Thoracic aorta (tissue), 2 donors: ENCODE data around the gene ZNF516. TPM values are rescaled to one million over a fixed set of nuclear protein-coding genes. Genes with fewer than 3 reads are reported as not detected.

Experiments used
- ATAC-seq: fragments of 150-250 bp; one replicate; pipeline ENCODE4 v1.8.0; 2017; ENCODE audit warnings: low read depth; ENCODE audit not compliant: insufficient number of reproducible peaks, low FRiP score
- DNase-seq: peaks from one replicate; pipeline ENCODE4 v3.0.0-alpha.2; 2020; ENCODE audit warnings: low spot score
- H3K27ac ChIP-seq, 2 donors: fragments of 200-600 bp; sonication (generic); 1 replicate in 1 of 2; 2 replicates in 1 of 2; pipeline ENCODE4 v1.5.1; 2016; ENCODE audit warnings: mild to moderate bottlenecking in 2 of 2, moderate library complexity in 2 of 2
- H3K27me3 ChIP-seq: fragments of 200-600 bp; sonication (generic); replicated peaks from 2 replicates; pipeline ENCODE4 v1.6.0; 2016; ENCODE audit warnings: mild to moderate bottlenecking; ENCODE audit not compliant: insufficient read depth
- H3K36me3 ChIP-seq: fragments of 200-600 bp; sonication (generic); one replicate; pipeline ENCODE4 v1.5.1; 2016
- H3K4me1 ChIP-seq, 2 donors: fragments of 200-600 bp; sonication (generic); 1 replicate in 1 of 2; 2 replicates in 1 of 2; pipeline versions ENCODE4 v1.5.1 to v1.6.0; 2016; ENCODE audit warnings: low read depth in 2 of 2, mild to moderate bottlenecking in 1 of 2; ENCODE audit not compliant: control insufficient read depth in 1 of 2
- H3K4me3 ChIP-seq: fragments of 200-600 bp; sonication (generic); 2 replicates; pipeline ENCODE4 v1.5.1; 2016; ENCODE audit warnings: mild to moderate bottlenecking
- H3K9me3 ChIP-seq: fragments of 200-600 bp; sonication (generic); 2 replicates; pipeline ENCODE4 v1.5.1; 2016
- total RNA-seq, 2 donors: library from RNA; depleted of rRNA; stranded (reverse); fragments of >200 nt; gene quantifications; one replicate each; pipeline versions ENCODE4 v1.1.0 to v1.2.3, GENCODE V29; 2016
- TF ChIP-seq, protein P1 (sequence below): fragments of 200-600 bp; sonication (generic); IDR thresholded peaks from one replicate; pipeline ENCODE4 v1.5.1; 2019; ENCODE audit warnings: antibody characterized with exemption

The ZNF516 gene
- total RNA-seq, 2 donors from 2014 or later, result 19.5 to 19.8 TPM

DNA sequence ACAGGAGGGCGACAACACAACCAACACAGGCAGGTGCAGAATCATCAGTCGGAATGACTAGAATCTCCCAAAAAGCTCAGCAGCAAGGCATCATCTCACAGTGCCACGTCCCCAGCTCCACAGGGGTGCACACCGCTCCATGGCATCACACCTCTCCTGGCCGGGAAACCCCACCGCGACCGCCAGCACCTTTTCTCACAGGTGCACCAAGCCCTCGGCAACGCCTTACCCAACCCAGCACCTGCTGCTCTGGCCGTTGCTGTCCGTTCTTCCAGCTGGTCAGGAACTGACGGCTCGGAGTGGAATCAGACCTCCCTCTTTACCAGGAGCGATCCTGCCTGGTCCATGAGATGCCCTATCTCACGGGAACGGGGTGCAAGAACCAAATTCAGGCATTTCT is 61.3 kb downstream of the ZNF516 start:
- Histone ChIP-seq H3K4me1 (peaks cover 6 to 16% of the 10 kb centered on the region in 2 donors), H3K27me3 (no peaks in the 10 kb centered on the region)

DNA sequence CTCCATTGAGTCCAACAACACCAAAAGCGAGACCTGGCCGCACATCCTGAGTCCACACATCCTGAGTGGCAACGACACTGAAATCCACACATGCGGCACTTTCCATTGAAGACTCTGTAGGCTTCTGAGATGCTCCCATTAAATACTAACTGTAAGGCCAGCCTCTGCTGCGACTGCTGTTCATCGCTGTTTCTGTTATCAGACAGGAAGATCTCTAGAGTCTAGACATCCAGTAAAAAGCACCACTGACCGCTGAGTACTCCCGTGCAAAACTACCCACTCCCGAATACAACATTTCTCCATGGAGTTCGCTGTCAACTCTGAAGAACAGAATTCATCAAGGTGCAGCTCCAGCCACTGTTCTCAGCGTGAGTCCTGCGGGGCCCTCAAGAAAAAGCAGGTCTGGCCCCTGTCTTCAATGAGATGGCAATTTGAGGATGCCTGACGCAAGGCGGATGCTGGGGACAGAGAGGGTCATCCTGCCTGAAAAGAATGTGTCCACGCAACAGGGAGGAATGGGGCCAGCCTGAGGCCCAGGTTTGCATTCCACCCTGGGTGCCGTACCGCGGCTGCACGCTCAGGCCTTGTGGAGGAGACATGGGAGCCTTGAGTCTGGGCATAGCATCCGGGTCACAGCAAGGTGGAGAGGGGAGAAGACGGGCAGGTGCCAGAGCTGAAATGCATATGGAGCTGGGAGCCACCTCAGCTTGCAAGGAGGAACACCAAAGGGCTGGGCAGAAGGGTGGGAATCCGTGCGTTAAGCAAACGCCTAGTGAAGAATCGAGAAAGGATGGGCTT is 61.9 kb downstream of the ZNF516 start:
- DNase-seq, result no peak

More for the DNA sequence above, 61.3 kb downstream of the ZNF516 start:
- no peak overlapping the region for H3K27ac ChIP-seq
- no peak for DNase-seq
- TF ChIP-seq, protein P1, sequence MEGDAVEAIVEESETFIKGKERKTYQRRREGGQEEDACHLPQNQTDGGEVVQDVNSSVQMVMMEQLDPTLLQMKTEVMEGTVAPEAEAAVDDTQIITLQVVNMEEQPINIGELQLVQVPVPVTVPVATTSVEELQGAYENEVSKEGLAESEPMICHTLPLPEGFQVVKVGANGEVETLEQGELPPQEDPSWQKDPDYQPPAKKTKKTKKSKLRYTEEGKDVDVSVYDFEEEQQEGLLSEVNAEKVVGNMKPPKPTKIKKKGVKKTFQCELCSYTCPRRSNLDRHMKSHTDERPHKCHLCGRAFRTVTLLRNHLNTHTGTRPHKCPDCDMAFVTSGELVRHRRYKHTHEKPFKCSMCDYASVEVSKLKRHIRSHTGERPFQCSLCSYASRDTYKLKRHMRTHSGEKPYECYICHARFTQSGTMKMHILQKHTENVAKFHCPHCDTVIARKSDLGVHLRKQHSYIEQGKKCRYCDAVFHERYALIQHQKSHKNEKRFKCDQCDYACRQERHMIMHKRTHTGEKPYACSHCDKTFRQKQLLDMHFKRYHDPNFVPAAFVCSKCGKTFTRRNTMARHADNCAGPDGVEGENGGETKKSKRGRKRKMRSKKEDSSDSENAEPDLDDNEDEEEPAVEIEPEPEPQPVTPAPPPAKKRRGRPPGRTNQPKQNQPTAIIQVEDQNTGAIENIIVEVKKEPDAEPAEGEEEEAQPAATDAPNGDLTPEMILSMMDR, result no peak
- H3K9me3 ChIP-seq, result no peaks in the 10 kb centered on the region
- H3K4me3 ChIP-seq, result no peak overlapping the region
- H3K36me3 ChIP-seq, result peaks cover 4% of the 10 kb centered on the region
- ATAC-seq, result no peak

DNA sequence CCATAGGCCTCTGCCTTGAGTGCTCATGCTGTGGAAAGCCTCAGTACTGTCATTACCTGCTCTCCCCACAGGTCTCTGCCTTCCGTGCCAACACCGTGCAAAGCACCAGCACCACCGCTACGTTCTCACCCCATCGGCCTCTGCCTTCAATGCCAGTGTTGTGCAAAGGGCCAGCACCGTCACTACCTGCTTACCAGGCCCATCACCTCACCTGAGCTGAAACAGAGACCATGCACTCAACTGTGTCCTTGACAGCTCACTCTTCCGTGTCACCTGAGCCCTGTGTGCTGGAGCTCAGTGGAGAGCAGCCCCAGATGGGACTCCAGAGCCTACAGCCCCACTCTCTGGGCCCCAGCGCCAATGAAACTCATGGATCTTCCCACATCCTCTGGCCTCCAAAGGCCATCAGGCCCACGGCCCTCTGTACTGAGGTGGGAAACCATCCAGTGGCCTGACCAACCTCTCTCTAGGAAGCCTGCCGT is 62.7 kb downstream of the ZNF516 start:
- peaks cover 6 to 16% of the 10 kb centered on the region in 2 donors for H3K4me1 ChIP-seq
- no peak for DNase-seq
- no peaks in the 10 kb centered on the region for H3K27me3 ChIP-seq
- H3K9me3 ChIP-seq, result no peaks in the 10 kb centered on the region
- no peak overlapping the region for H3K27ac ChIP-seq
- no peak overlapping the region for H3K4me3 ChIP-seq
- no peak for ATAC-seq
- peaks cover 4% of the 10 kb centered on the region for H3K36me3 ChIP-seq
- TF ChIP-seq, protein P1, result no peak

More for the DNA sequence above, 61.9 kb downstream of the ZNF516 start:
- H3K9me3 ChIP-seq, result no peaks in the 10 kb centered on the region
- H3K27ac ChIP-seq, result no peak overlapping the region
- peaks cover 4% of the 10 kb centered on the region for H3K36me3 ChIP-seq
- ATAC-seq, result no peak
- H3K4me1 ChIP-seq, result peaks cover 6 to 16% of the 10 kb centered on the region in 2 donors
- no peak overlapping the region for H3K4me3 ChIP-seq
- TF ChIP-seq, protein P1, result no peak
- no peaks in the 10 kb centered on the region for H3K27me3 ChIP-seq

DNA sequence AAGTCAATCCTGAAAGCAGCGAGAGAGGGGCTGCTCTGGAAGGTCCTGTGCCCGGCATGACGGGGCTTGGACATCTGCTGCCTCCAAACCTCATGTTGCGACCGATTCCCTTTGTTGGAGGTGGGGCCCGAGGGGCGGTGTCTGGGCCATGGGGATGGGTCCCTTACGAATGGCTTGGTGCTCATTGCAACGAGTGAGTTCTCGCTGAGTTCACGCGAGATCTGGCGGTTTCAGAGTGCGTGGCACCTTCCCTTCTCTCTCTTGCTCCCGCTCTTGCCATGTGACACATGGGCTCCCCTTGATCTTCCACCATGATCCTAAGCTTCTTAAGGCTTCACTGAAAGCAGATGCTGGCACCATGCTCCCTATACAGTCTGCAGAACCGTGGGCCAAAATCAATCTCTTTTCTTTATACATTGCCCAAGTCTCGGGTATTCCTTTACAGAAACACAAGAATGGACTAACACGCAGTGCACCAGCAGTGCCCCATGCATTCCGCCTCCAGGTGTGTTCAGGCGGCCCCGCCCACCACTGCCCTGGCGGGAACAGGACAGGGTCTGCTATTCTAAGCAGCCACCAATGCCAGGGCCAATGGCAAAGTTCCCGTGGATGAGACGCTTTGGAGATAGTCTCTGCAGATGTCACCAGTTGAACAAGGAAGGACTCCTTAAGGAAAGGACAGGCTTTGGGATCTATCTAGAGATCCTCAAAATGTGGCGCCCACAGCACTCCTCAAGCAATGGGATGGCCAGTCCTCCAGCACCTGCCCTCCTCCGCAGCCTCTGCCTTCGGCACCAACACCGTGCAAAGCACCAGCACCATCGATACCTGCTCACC is 63.4 kb downstream of the ZNF516 start:
- peaks cover 6 to 16% of the 10 kb centered on the region in 2 donors for H3K4me1 ChIP-seq
- peaks cover 4% of the 10 kb centered on the region for H3K36me3 ChIP-seq
- no peaks in the 10 kb centered on the region for H3K9me3 ChIP-seq
- H3K4me3 ChIP-seq, result no peak overlapping the region
- ATAC-seq (no peak), DNase-seq (no peak)
- no peak overlapping the region for H3K27ac ChIP-seq
- TF ChIP-seq, protein P1, result no peak
- H3K27me3 ChIP-seq, result no peaks in the 10 kb centered on the region

DNA sequence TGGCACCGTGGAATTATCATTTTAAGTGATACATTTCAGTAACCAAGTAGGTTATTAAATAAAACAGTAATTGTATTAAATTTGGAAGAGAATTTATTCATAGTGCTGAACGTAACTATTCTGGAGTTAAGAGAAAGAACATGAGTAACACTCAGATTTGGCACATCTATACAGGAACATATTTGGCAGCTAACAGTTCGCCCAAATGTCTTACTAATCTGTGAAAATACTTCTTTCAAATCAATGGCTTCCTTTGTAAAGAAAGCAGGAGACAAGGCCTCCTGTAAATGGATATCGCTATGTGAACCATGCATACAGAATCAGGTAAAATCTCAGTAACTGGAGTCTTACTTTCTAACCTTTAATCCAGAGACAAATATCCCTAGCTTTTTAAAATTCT is 64.4 kb downstream of the ZNF516 start:
- Histone ChIP-seq H3K4me3 (no peak overlapping the region), H3K9me3 (no peaks in the 10 kb centered on the region), H3K27ac (no peak overlapping the region), H3K4me1 (peaks cover 6 to 16% of the 10 kb centered on the region in 2 donors), H3K36me3 (peaks cover 4% of the 10 kb centered on the region), H3K27me3 (no peaks in the 10 kb centered on the region)
- TF ChIP-seq, protein P1, result no peak
- no peak for DNase-seq
- ATAC-seq, result no peak
